GM11168 (cell line): ENCODE measurements around the gene TBC1D19.

Experiments
- in situ Hi-C: fragments of 300-500 bp; cut with MboI; formaldehyde crosslinking; loops from one replicate; pipeline ENCODE4 v1.12.0; 2022; ENCODE audit warnings: low sequenced_read_pairs; ENCODE audit not compliant: unreplicated experiment

The TBC1D19 gene

DNA sequence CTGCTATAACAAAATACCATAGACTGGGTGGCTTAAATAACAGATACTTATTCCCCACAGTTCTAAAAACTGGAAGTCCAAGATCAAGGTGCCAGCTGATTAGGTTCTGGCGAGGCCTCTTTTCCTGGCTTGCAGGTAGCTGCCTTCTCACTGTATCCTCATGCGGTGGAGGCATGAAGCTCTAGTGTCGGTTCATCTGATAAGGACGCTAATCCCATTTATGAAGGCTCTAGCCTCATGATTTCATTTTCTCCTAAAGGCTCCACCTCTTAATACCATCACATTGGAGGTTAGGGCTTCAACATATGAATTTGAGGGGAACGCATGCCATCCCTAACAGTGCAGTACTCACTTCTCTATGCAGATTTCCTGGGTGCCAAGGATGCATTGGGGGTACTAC lies 218.9 kb downstream of the TBC1D19 start:
- in situ Hi-C loops = no loop called here

DNA sequence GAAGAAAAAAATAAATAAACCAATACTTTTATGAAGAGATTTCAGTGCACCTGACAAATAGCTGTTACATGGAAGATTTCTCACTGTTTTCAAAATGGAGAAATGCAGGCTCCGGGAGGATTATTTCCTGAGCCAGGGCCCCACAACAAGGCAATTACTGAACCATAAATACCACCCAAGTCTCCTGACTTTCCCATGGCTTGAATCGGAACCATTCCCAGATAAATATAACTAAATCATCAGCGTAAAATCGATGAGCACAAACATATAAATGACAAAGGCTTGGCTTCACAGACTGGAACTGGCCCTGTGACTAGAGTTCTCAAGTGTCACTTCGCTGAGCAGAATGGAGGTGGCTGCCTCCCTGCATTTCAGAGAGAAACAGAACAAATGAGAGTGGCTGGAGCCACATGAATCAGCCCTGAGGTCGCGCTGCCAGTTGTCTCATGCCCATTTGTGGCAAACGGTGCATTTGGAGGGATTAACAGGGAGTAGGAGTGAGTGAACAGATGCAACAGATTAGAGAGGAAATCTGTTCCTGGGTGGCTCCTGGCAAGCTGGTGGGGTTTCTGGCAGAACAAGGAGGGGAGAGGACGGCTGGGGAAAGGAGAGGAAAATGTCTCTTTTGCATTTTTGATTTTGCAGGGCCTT lies 219.5 kb downstream of the TBC1D19 start:
- in situ Hi-C loops = no loop called here

DNA sequence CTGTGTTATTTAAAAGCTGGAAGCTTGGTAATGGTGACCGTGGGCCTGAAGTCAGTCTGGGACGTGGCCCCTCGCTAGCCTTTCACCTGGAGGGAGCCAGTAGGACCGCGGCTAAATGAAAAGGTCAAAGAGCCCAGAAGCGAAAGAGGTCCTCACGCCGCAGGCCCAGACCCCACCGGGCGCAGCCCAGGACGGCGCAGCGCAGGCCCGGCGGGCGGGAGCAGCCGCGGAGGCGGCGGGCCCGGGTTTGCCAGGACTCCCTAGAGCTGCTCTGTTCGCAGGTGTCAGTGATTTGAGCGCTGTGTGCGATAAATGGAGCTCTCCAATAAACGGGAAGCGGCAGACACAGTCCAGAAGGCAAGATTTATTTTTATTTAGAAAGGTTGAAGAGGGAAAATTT lies 220.6 kb downstream of the TBC1D19 start:
- in situ Hi-C loops = no loop called here

DNA sequence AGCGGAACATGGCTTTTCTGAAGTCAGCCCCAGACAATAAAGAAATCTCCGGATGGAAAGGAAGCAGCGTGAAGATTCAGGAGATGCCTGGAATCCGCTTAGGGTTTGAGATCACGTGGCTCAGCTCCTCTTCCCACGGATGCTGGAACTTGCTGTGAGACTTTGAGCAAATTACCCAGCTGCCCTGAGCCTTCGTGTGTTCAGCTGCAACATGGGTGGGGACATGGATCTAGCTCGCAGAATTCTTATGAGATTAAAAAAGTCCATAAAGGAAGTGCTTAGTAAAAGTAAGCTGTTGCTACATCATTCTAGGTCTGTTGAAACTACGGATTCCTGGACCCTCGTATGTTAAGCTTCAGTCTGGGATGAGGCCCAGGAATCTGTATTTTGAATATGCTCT lies 221.0 kb downstream of the TBC1D19 start:
- in situ Hi-C loops = no loop called here
